ENCODE data around the gene SLC15A5.

DNA sequence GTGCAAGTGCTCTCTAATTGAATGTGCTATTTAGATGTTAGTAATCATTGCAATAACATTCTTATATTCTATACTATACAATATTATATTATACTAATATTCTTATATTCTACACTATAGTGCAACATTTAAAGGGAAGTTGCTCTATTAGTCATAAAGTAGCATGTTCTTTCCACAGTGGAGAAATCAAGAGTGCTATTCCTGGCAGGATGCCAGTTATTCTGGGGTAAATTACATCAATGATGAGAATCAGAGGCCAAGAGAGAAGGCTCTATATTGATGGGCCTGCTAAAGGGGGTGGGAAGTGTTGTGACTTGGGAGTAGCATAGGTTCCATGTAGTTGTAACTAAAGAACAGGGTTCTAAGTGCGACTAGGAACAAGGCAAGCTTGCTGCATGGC, 121.5 kb downstream of the SLC15A5 start:
- TF ChIP-seq ELF4 (IDR thresholded peaks at IDR 0.05) (no peak), TARDBP (IDR thresholded peaks at IDR 0.05) (no peak), L3MBTL2 (conservative IDR thresholded peaks at IDR 0.05) (no peak), FOXM1 (IDR thresholded peaks at IDR 0.05; ENCODE audit: borderline replicate concordance) (no peak), NFRKB (IDR thresholded peaks at IDR 0.05) (no peak), SUZ12 (IDR thresholded peaks at IDR 0.05) (no peak)
